ENCODE measurements around the gene SYT7.

GRCh38 chr11:61602775-61603569, 22.1 kb upstream of the SYT7 start:
- TF ChIP-seq POLR2A (IDR thresholded peaks at IDR 0.05; ENCODE audit: low read depth, low read length), result no peak
- TF ChIP-seq POU2F2 (IDR thresholded peaks at IDR 0.05; ENCODE audit: low read depth, low read length), result no peak
- TF ChIP-seq SPI1 (IDR thresholded peaks at IDR 0.05; ENCODE audit: low read depth, low read length), result no peak
- TF ChIP-seq TAF1 (IDR thresholded peaks at IDR 0.05; ENCODE audit: low read depth, low read length), result no peak
- TF ChIP-seq POLR2AphosphoS5 (IDR thresholded peaks at IDR 0.05; ENCODE audit: low read depth, low read length), result no peak

All from GM12891 (cell line).